Erythroblast (primary cell): ENCODE measurements around the gene AMBRA1.

Experiments
- GATA1 ChIP-seq: IDR thresholded peaks from 2 replicates; pipeline ENCODE4 v1.6.1; 2011; ENCODE audit warnings: low read depth, mild to moderate bottlenecking, control low read depth, low read length, moderate library complexity
- POLR2A ChIP-seq: IDR thresholded peaks from 2 replicates; pipeline ENCODE4 v1.6.1; 2011; ENCODE audit warnings: mild to moderate bottlenecking, low read length

GRCh38 chr11:46390331-46391171 is 203.3 kb downstream of the AMBRA1 start:
- no peak for TF ChIP-seq POLR2A
- no peak for TF ChIP-seq GATA1
